GM12878 (cell line): ENCODE measurements around the gene ARPC1A.

Source experiments
- CTCF ChIP-seq, 3 experiments: IDR thresholded peaks in 2 of 3; conservative IDR thresholded peaks in 1 of 3; 2 replicates each; pipeline ENCODE4 v1.5.1; 2011; ENCODE audit warnings: low read depth in 3 of 3, low read length in 3 of 3, mild to moderate bottlenecking in 3 of 3, control low read depth in 2 of 3, moderate library complexity in 2 of 3, inconsistent platforms in 1 of 3, mixed read lengths in 1 of 3; ENCODE audit not compliant: control insufficient read depth in 2 of 3, insufficient read depth in 1 of 3; ENCODE audit errors: extremely low read depth in 1 of 3
- JUND ChIP-seq: IDR thresholded peaks from 2 replicates; pipeline ENCODE4 v1.6.1; 2012; ENCODE audit warnings: low read depth, mild to moderate bottlenecking, low read length, improper control_type of control experiment, moderate library complexity
- NFYB ChIP-seq: IDR thresholded peaks from 2 replicates; pipeline ENCODE4 v1.6.1; 2011; ENCODE audit warnings: low read depth, mild to moderate bottlenecking, low read length, improper control_type of control experiment, moderate library complexity; ENCODE audit not compliant: insufficient read depth
- SUZ12 ChIP-seq: fragments of 200-600 bp; sonication (generic); IDR thresholded peaks from one replicate; pipeline ENCODE4 v1.6.1; 2018; ENCODE audit warnings: antibody characterized with exemption, mild to moderate bottlenecking; ENCODE audit not compliant: unreplicated experiment

- no peak for TF ChIP-seq JUND
- TF ChIP-seq CTCF (IDR thresholded peaks at IDR 0.05 in 2 of 3, conservative IDR thresholded peaks at IDR 0.05 in 1 of 3; ENCODE audit: control insufficient read depth in 2 of 3, extremely low read depth in 1 of 3, insufficient read depth in 1 of 3, low read depth in 3 of 3, low read length in 3 of 3), result no peak
- TF ChIP-seq NFYB, result no peak
- no peak for TF ChIP-seq SUZ12
Observed at GRCh38 chr7:99369767-99370391, 44.2 kb downstream of the ARPC1A start.
